ENCODE results near the gene RPS6KA5.

RPS6KA5 gene

GRCh38 chr14:90971687-90972086, 88.8 kb downstream of the RPS6KA5 start:
- Histone ChIP-seq H3K27ac (ENCODE audit: low read length) (no peak overlapping the region), H3K9me3 (ENCODE audit: insufficient read depth, low read length, severe bottlenecking) (no peaks in the 10 kb centered on the region), H3K27me3 (ENCODE audit: insufficient read depth, low read length, poor library complexity) (no peaks in the 10 kb centered on the region), H2AFZ (ENCODE audit: low read depth, low read length) (no peak overlapping the region), H3K9ac (ENCODE audit: low read depth, low read length) (no peak overlapping the region), H3K4me3 (ENCODE audit: low read depth in 1 of 2, low read length in 2 of 2) (no peak overlapping the region), H3K79me2 (ENCODE audit: insufficient read depth, low read length) (no peaks in the 10 kb centered on the region), H3K4me2 (ENCODE audit: insufficient read depth, low read length) (no peak overlapping the region), H3K36me3 (ENCODE audit: insufficient read depth, low read length) (no peaks in the 10 kb centered on the region), H4K20me1 (ENCODE audit: insufficient read depth, low read length) (no peaks in the 10 kb centered on the region), H3K4me1 (ENCODE audit: insufficient read depth, low read length) (no peaks in the 10 kb centered on the region)
- ATAC-seq (ENCODE audit: insufficient read depth, low read depth) (no peak), DNase-seq (no peak)
- TF ChIP-seq EZH2 (IDR thresholded peaks at IDR 0.05; ENCODE audit: borderline replicate concordance, low read depth, low read length, severe bottlenecking): no peak
- TF ChIP-seq CTCF (IDR thresholded peaks at IDR 0.05; ENCODE audit: borderline replicate concordance, extremely low read depth, low read length, poor library complexity, severe bottlenecking): no peak

- Histone ChIP-seq H3K27me3 (ENCODE audit: insufficient read depth, low read length, poor library complexity) (no peaks in the 10 kb centered on the region), H3K4me2 (ENCODE audit: insufficient read depth, low read length) (no peak overlapping the region), H2AFZ (ENCODE audit: low read depth, low read length) (no peak overlapping the region), H3K9ac (ENCODE audit: low read depth, low read length) (no peak overlapping the region), H3K9me3 (ENCODE audit: insufficient read depth, low read length, severe bottlenecking) (no peaks in the 10 kb centered on the region), H4K20me1 (ENCODE audit: insufficient read depth, low read length) (no peaks in the 10 kb centered on the region), H3K4me1 (ENCODE audit: insufficient read depth, low read length) (no peaks in the 10 kb centered on the region), H3K27ac (ENCODE audit: low read length) (no peak overlapping the region), H3K36me3 (ENCODE audit: insufficient read depth, low read length) (no peaks in the 10 kb centered on the region), H3K4me3 (ENCODE audit: low read depth in 1 of 2, low read length in 2 of 2) (no peak overlapping the region), H3K79me2 (ENCODE audit: insufficient read depth, low read length) (no peaks in the 10 kb centered on the region)
- TF ChIP-seq EZH2 (IDR thresholded peaks at IDR 0.05; ENCODE audit: borderline replicate concordance, low read depth, low read length, severe bottlenecking) (no peak), CTCF (IDR thresholded peaks at IDR 0.05; ENCODE audit: borderline replicate concordance, extremely low read depth, low read length, poor library complexity, severe bottlenecking) (no peak)
- no peak for ATAC-seq (ENCODE audit: insufficient read depth, low read depth)
- no peak for DNase-seq
These were observed 90.3 kb downstream of the RPS6KA5 start for GRCh38 chr14:90970167-90970600.

- Histone ChIP-seq H3K4me3 (ENCODE audit: low read depth in 1 of 2, low read length in 2 of 2) (no peak overlapping the region), H3K27ac (ENCODE audit: low read length) (no peak overlapping the region), H3K36me3 (ENCODE audit: insufficient read depth, low read length) (no peaks in the 10 kb centered on the region), H3K9me3 (ENCODE audit: insufficient read depth, low read length, severe bottlenecking) (no peaks in the 10 kb centered on the region), H3K4me1 (ENCODE audit: insufficient read depth, low read length) (no peaks in the 10 kb centered on the region), H2AFZ (ENCODE audit: low read depth, low read length) (no peak overlapping the region), H4K20me1 (ENCODE audit: insufficient read depth, low read length) (no peaks in the 10 kb centered on the region), H3K27me3 (ENCODE audit: insufficient read depth, low read length, poor library complexity) (no peaks in the 10 kb centered on the region), H3K4me2 (ENCODE audit: insufficient read depth, low read length) (no peak overlapping the region), H3K9ac (ENCODE audit: low read depth, low read length) (no peak overlapping the region), H3K79me2 (ENCODE audit: insufficient read depth, low read length) (no peaks in the 10 kb centered on the region)
- DNase-seq (no peak), ATAC-seq (ENCODE audit: insufficient read depth, low read depth) (no peak)
- no peak for TF ChIP-seq EZH2 (IDR thresholded peaks at IDR 0.05; ENCODE audit: borderline replicate concordance, low read depth, low read length, severe bottlenecking)
- no peak for TF ChIP-seq CTCF (IDR thresholded peaks at IDR 0.05; ENCODE audit: borderline replicate concordance, extremely low read depth, low read length, poor library complexity, severe bottlenecking)
These were observed 90.8 kb downstream of the RPS6KA5 start for GRCh38 chr14:90969531-90970166.
